Gastrocnemius medialis (tissue), 4 donors: ENCODE results near the gene DISC1.

Experiments used
- POLR2A ChIP-seq, 2 donors: fragments of 450-650 bp; IDR thresholded peaks; one replicate each; pipeline ENCODE4 v1.6.1; 2017; ENCODE audit warnings: antibody characterized with exemption in 2 of 2, mild to moderate bottlenecking in 2 of 2, moderate library complexity in 2 of 2
- TF ChIP-seq, protein P1 (sequence below), 5 experiments: fragments of 450-650 bp in 3 of 5; fragments of 200-600 bp in 2 of 5; sonication (generic) in 2 of 5; IDR thresholded peaks in 4 of 5; conservative IDR thresholded peaks in 1 of 5; 1 replicate in 4 of 5; 2 replicates in 1 of 5; pipeline ENCODE4 v1.5.1; 2016 to 2019; ENCODE audit warnings: antibody characterized with exemption in 5 of 5, mild to moderate bottlenecking in 3 of 5, moderate library complexity in 3 of 5

DNA sequence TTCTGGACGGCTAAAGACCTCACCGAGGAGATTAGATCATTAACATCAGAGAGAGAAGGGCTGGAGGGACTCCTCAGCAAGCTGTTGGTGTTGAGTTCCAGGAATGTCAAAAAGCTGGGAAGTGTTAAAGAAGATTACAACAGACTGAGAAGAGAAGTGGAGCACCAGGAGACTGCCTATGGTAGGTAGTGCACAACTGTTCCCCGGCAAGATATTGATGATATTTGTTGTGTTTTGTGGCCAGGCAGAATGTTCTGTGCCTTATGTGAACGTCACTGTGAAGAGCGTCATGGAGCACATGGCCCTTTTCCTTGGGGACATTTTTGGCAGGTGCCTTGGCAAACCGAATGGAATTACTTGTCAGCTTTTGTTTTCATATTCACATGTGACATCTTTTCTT is 191.7 kb downstream of the DISC1 start:
- TF ChIP-seq POLR2A (IDR thresholded peaks at IDR 0.05) = peak in 1 of 2 donors; percentile 52
- TF ChIP-seq, protein P1, sequence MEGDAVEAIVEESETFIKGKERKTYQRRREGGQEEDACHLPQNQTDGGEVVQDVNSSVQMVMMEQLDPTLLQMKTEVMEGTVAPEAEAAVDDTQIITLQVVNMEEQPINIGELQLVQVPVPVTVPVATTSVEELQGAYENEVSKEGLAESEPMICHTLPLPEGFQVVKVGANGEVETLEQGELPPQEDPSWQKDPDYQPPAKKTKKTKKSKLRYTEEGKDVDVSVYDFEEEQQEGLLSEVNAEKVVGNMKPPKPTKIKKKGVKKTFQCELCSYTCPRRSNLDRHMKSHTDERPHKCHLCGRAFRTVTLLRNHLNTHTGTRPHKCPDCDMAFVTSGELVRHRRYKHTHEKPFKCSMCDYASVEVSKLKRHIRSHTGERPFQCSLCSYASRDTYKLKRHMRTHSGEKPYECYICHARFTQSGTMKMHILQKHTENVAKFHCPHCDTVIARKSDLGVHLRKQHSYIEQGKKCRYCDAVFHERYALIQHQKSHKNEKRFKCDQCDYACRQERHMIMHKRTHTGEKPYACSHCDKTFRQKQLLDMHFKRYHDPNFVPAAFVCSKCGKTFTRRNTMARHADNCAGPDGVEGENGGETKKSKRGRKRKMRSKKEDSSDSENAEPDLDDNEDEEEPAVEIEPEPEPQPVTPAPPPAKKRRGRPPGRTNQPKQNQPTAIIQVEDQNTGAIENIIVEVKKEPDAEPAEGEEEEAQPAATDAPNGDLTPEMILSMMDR (IDR thresholded peaks at IDR 0.05 in 4 of 5, conservative IDR thresholded peaks at IDR 0.05 in 1 of 5) = no peak
